H1 (cell line): ENCODE data around the gene PLAAT2. TPM values are rescaled to one million over a fixed set of nuclear protein-coding genes. Genes with fewer than 3 reads are reported as not detected.

ENCODE experiments used
- CTCF ChIA-PET: fragments of 300-600 bp; sonication (Branson Sonifier 250); formaldehyde crosslinking; loops from one replicate; lab custom pipeline; 2021; ENCODE audit not compliant: partially characterized antibody; lab: Charles Lee
- POLR2A ChIA-PET: fragments of 300-600 bp; sonication (Branson Sonifier 250); formaldehyde crosslinking; loops from one replicate; lab custom pipeline; 2021; ENCODE audit warnings: inconsistent platforms; ENCODE audit not compliant: partially characterized antibody; lab: Charles Lee
- DNase-seq, 2 experiments: peaks; one replicate each; pipeline versions ENCODE4 v3.0.0 to v3.0.0-alpha.2; 2010 to 2022; ENCODE audit warnings: low spot score in 2 of 2, low read depth in 1 of 2, mixed read lengths in 1 of 2
- FAIRE-seq: peaks from 2 replicates; lab custom pipeline; 2011; peaks lifted over from hg19 to GRCh38; lab: Jason Lieb, UNC
- H2AFZ ChIP-seq: 2 replicates; pipeline ENCODE4 v1.8.1; 2012; ENCODE audit warnings: low read length, inconsistent platforms
- H2AK5ac ChIP-seq: 2 replicates; pipeline ENCODE4 v1.6.1; 2013; ENCODE audit warnings: low read depth, low read length
- H2BK120ac ChIP-seq: replicated peaks from 2 replicates; pipeline ENCODE3; 2013; ENCODE audit warnings: low read depth, low read length, inconsistent platforms
- H2BK12ac ChIP-seq: 2 replicates; pipeline ENCODE4 v1.6.1; 2013; ENCODE audit warnings: low read depth, low read length
- H2BK15ac ChIP-seq: 2 replicates; pipeline ENCODE4 v1.6.1; 2013; ENCODE audit warnings: low read length
- H2BK20ac ChIP-seq: 2 replicates; pipeline ENCODE4 v1.6.1; 2013; ENCODE audit warnings: low read length
- H2BK5ac ChIP-seq: 2 replicates; pipeline ENCODE4 v1.6.1; 2013; ENCODE audit warnings: low read depth, low read length
- H3K14ac ChIP-seq: 2 replicates; pipeline ENCODE4 v1.6.1; 2013; ENCODE audit warnings: inconsistent platforms; ENCODE audit not compliant: insufficient read length
- H3K18ac ChIP-seq: 2 replicates; pipeline ENCODE4 v1.6.1; 2013; ENCODE audit warnings: low read length; ENCODE audit errors: extremely low read depth
- H3K23ac ChIP-seq: 2 replicates; pipeline ENCODE4 v1.6.1; 2013; ENCODE audit warnings: inconsistent platforms; ENCODE audit not compliant: insufficient read length
- H3K23me2 ChIP-seq: 2 replicates; pipeline ENCODE4 v1.6.1; 2013; ENCODE audit warnings: low read depth, low read length
- H3K27ac ChIP-seq: 2 replicates; pipeline ENCODE4 v1.6.1; 2011; ENCODE audit warnings: low read depth, low read length, inconsistent platforms
- H3K27me3 ChIP-seq, 4 experiments: replicated peaks in 1 of 4; 1 replicate in 1 of 4; 2 replicates in 3 of 4; pipeline versions ENCODE4 v1.6.1 to v1.8.1; 2011 to 2013; ENCODE audit warnings: low read length in 3 of 4, mild to moderate bottlenecking in 3 of 4, inconsistent platforms in 2 of 4, mixed read lengths in 2 of 4, moderate library complexity in 1 of 4; ENCODE audit not compliant: control insufficient read depth in 3 of 4, insufficient read depth in 3 of 4; ENCODE audit errors: extremely low read depth in 1 of 4
- H3K36me3 ChIP-seq, 4 experiments: 2 replicates each; pipeline versions ENCODE4 v1.6.1 to v1.8.1; 2011 to 2013; ENCODE audit warnings: mild to moderate bottlenecking in 4 of 4, low read length in 3 of 4, moderate library complexity in 2 of 4, control low read depth in 1 of 4, inconsistent platforms in 1 of 4; ENCODE audit not compliant: insufficient read depth in 4 of 4, control insufficient read depth in 2 of 4
- H3K4ac ChIP-seq: replicated peaks from 2 replicates; pipeline ENCODE3; 2013; ENCODE audit warnings: low read length, low read depth, mixed read lengths, inconsistent platforms; ENCODE audit not compliant: insufficient read length
- H3K4me1 ChIP-seq, 4 experiments: replicated peaks in 1 of 4; 1 replicate in 1 of 4; 2 replicates in 3 of 4; pipeline versions ENCODE4 v1.6.1 to v1.8.1; 2011 to 2013; ENCODE audit warnings: low read length in 3 of 4, inconsistent platforms in 2 of 4, mixed read lengths in 1 of 4; ENCODE audit not compliant: insufficient read depth in 4 of 4, control insufficient read depth in 3 of 4
- H3K4me2 ChIP-seq, 2 experiments: 2 replicates each; pipeline versions ENCODE4 v1.6.1 to v1.8.1; 2011 to 2013; ENCODE audit warnings: low read depth in 2 of 2, low read length in 2 of 2, control low read depth in 1 of 2, inconsistent platforms in 1 of 2, mild to moderate bottlenecking in 1 of 2; ENCODE audit not compliant: insufficient read depth in 1 of 2
- H3K4me3 ChIP-seq, 4 experiments: fragments of 200-600, 300-600 bp in 1 of 4; sonication (generic), shearing (Covaris generic), sonication (Bioruptor Twin) in 1 of 4; 2 replicates each; pipeline versions ENCODE4 v1.5.1 to v1.8.1; 2011 to 2016; ENCODE audit warnings: low read length in 4 of 4, low read depth in 3 of 4, control low read depth in 2 of 4, inconsistent platforms in 2 of 4, mild to moderate bottlenecking in 2 of 4, mixed read lengths in 1 of 4, moderate library complexity in 1 of 4; ENCODE audit not compliant: insufficient read depth in 2 of 4; ENCODE audit errors: extremely low read depth in 1 of 4
- H3K56ac ChIP-seq: replicated peaks from 2 replicates; pipeline ENCODE3; 2013; ENCODE audit warnings: low read depth, mild to moderate bottlenecking, mixed read lengths, low read length, inconsistent platforms; ENCODE audit not compliant: insufficient read length
- H3K79me1 ChIP-seq: 2 replicates; pipeline ENCODE4 v1.6.1; 2013; ENCODE audit warnings: low read depth, low read length, control low read depth
- H3K79me2 ChIP-seq, 2 experiments: 2 replicates each; pipeline versions ENCODE4 v1.6.1 to v1.8.1; 2012 to 2013; ENCODE audit warnings: low read length in 2 of 2, mild to moderate bottlenecking in 2 of 2, inconsistent platforms in 1 of 2; ENCODE audit not compliant: insufficient read depth in 2 of 2, control insufficient read depth in 1 of 2
- H3K9ac ChIP-seq, 4 experiments: replicated peaks in 1 of 4; 1 replicate in 1 of 4; 2 replicates in 3 of 4; pipeline versions ENCODE4 v1.6.1 to v1.8.1; 2011 to 2013; ENCODE audit warnings: low read depth in 3 of 4, low read length in 3 of 4, control low read depth in 2 of 4, mild to moderate bottlenecking in 2 of 4, moderate library complexity in 2 of 4, inconsistent platforms in 1 of 4; ENCODE audit errors: extremely low read depth in 1 of 4
- H3K9me3 ChIP-seq, 2 experiments: 2 replicates each; pipeline versions ENCODE4 v1.6.1 to v1.8.1; 2012 to 2013; ENCODE audit warnings: mild to moderate bottlenecking in 2 of 2, moderate library complexity in 2 of 2, control low read depth in 1 of 2, inconsistent platforms in 1 of 2, low read depth in 1 of 2, low read length in 1 of 2, mixed read lengths in 1 of 2; ENCODE audit not compliant: insufficient read depth in 2 of 2
- H4K20me1 ChIP-seq, 2 experiments: replicated peaks in 1 of 2; 2 replicates each; pipeline versions ENCODE3 to v1.8.1; 2011 to 2013; ENCODE audit warnings: inconsistent platforms in 2 of 2, low read length in 2 of 2, mild to moderate bottlenecking in 1 of 2; ENCODE audit not compliant: insufficient read depth in 2 of 2, control insufficient read depth in 1 of 2
- H4K5ac ChIP-seq: 2 replicates; pipeline ENCODE4 v1.6.1; 2013; ENCODE audit warnings: low read length, low read depth, mixed read lengths, inconsistent platforms; ENCODE audit not compliant: insufficient read length
- H4K8ac ChIP-seq: 2 replicates; pipeline ENCODE4 v1.8.0; 2013; ENCODE audit warnings: mild to moderate bottlenecking, moderate library complexity, low read length, inconsistent platforms; ENCODE audit not compliant: insufficient read depth; ENCODE audit errors: extremely low read depth
- H4K91ac ChIP-seq: replicated peaks from 2 replicates; pipeline ENCODE3; 2013; ENCODE audit warnings: low read length, mixed read lengths, inconsistent platforms; ENCODE audit not compliant: insufficient read length
- ATF2 ChIP-seq: IDR thresholded peaks from 2 replicates; pipeline ENCODE4 v1.6.1; 2012; ENCODE audit warnings: low read length, inconsistent platforms
- BRCA1 ChIP-seq: IDR thresholded peaks from 2 replicates; pipeline ENCODE4 v1.6.1; 2012; ENCODE audit warnings: low read depth, low read length, improper control_type of control experiment
- CEBPB ChIP-seq: IDR thresholded peaks from 2 replicates; pipeline ENCODE4 v1.6.1; 2012; ENCODE audit warnings: low read depth, low read length
- CHD1 ChIP-seq: IDR thresholded peaks from 2 replicates; pipeline ENCODE4 v1.6.1; 2012; ENCODE audit warnings: low read depth, low read length, improper control_type of control experiment
- NANOG ChIP-seq: IDR thresholded peaks from 2 replicates; pipeline ENCODE4 v1.6.1; 2011; ENCODE audit warnings: low read length, low read depth, mild to moderate bottlenecking, inconsistent platforms; ENCODE audit not compliant: insufficient read depth, poor library complexity, severe bottlenecking
- WGBS, 2 experiments: shearing (Covaris generic) in 1 of 2; methylation state at CpG; one replicate each; pipeline versions ENCODE4 v1.1.6 to v1.1.7; 2013 to 2015; ENCODE audit warnings: low lambda C conversion rate in 2 of 2, mixed read lengths in 2 of 2, inconsistent platforms in 1 of 2, low coverage in 1 of 2, missing lambda C conversion rate in 1 of 2; ENCODE audit not compliant: insufficient replicate concordance in 2 of 2, insufficient coverage in 1 of 2, insufficient read length in 1 of 2; ENCODE audit errors: extremely low coverage in 1 of 2, missing lambda C conversion rate in 1 of 2; 5-methylcytosine and 5-hydroxymethylcytosine counted together
- polyA plus RNA-seq, 7 experiments: library from polyadenylated mRNA; depleted of rRNA in 3 of 7; stranded (reverse) in 5 of 7; unstranded in 2 of 7; fragments of >200 nt in 5 of 7; fragments of 200-250 nt in 2 of 7; gene quantifications; 1 replicate in 5 of 7; 2 replicates in 1 of 7; 4 replicates in 1 of 7; pipeline versions ENCODE4 v1.2.1 to v1.2.3, GENCODE V29; 2011 to 2013; ENCODE audit warnings: missing spikeins in 2 of 7, mixed read lengths in 2 of 7
- total RNA-seq: library from RNA; stranded (reverse); fragmentation: NEBNext Ultra II Directional; extraction: Animal tissue kit (Norgen Biotek cat#: 25700); gene quantifications from 2 replicates; pipeline ENCODE4 v1.2.1, GENCODE V29; 2021

PLAAT2 gene
- total and polyA plus RNA-seq, 2 of the 8 experiments (the other 6 are each of a cell fraction or from before 2014, with no cell fraction given) = 0.39 TPM; not detected in 1

- peaks cover 0 to 2% (median 0%) of the 10 kb centered on the region in 4 experiments; a peak in 2 of 7 replicates for H3K4me1 ChIP-seq
- no peak overlapping the region for H3K23ac ChIP-seq
- no peaks in the 10 kb centered on the region for H3K36me3 ChIP-seq
- 0 out of 2 replicates have a peak overlapping the region, but pooled peaks have one; percentile 63 for H2BK15ac ChIP-seq
- no peak overlapping the region for H3K56ac ChIP-seq
- H3K79me2 ChIP-seq = no peaks in the 10 kb centered on the region
- H4K20me1 ChIP-seq = no peaks in the 10 kb centered on the region
- FAIRE-seq (no peak), DNase-seq (no peak)
- no peaks in the 10 kb centered on the region for H3K79me1 ChIP-seq
- H3K9me3 ChIP-seq = no peaks in the 10 kb centered on the region
- ChIA-PET CTCF (interaction anchor here (0.9 kb wide), 1 partner anchor 12 kb away, joined by 4 read pairs; no protein-coding TSS in a partner anchor), POLR2A (interaction anchor here (3.7 kb wide), 1 partner anchor 8 kb away, joined by 12 read pairs; no protein-coding TSS in a partner anchor)
- no peak overlapping the region for H3K18ac ChIP-seq
- no peak overlapping the region for H3K14ac ChIP-seq
- WGBS, 2 experiments = 89% methylated on average over 7 of the region's 7 CpGs; no CpG with 5 or more reads in 1 of the 2 experiments
- H3K27ac ChIP-seq = no peak overlapping the region
- no peak overlapping the region for H2BK120ac ChIP-seq
- peak overlapping the region; percentile 40 for H3K4ac ChIP-seq
- no peak overlapping the region for H3K9ac ChIP-seq
- no peak overlapping the region for H2AFZ ChIP-seq
- no peak overlapping the region for H4K5ac ChIP-seq
- no peak overlapping the region for H3K4me2 ChIP-seq
- H2BK5ac ChIP-seq = peak overlapping the region; percentile 57; the same call in 1 of the 2 replicates
- H2AK5ac ChIP-seq = peak overlapping the region; percentile 15; the same call in 1 of the 2 replicates
- no peak overlapping the region for H3K4me3 ChIP-seq
- H3K23me2 ChIP-seq = no peaks in the 10 kb centered on the region; the same call in 1 of the 2 replicates
- no peaks in the 10 kb centered on the region for H3K27me3 ChIP-seq
- H4K8ac ChIP-seq = no peak overlapping the region
- H2BK12ac ChIP-seq = peak overlapping the region; percentile 82; the same call in 1 of the 2 replicates
- H2BK20ac ChIP-seq = 0 out of 2 replicates have a peak overlapping the region, but pooled peaks have one; percentile 51
- peak overlapping the region; percentile 15 for H4K91ac ChIP-seq
- TF ChIP-seq CEBPB = no peak
- no peak for TF ChIP-seq CHD1
- no peak for TF ChIP-seq ATF2
- no peak for TF ChIP-seq BRCA1
- no peak for TF ChIP-seq NANOG
These were observed 2.5 kb downstream of the PLAAT2 start for GRCh38 chr11:63560506-63561180.
